ENCODE measurements around the gene ACAT2.
"Not testable (repeated sequence)": the region's sequence is repeated elsewhere in the genome, so short reads cannot be mapped to it uniquely, and the experiment has no call there.

The ACAT2 gene

GRCh38 chr6:159817951-159818739 is 56.3 kb downstream of the ACAT2 start:
- Histone ChIP-seq H3K9me3 (ENCODE audit: control insufficient read depth in 1 of 2, low read length in 2 of 2) (no peaks in the 10 kb centered on the region), H3K27ac (ENCODE audit: low read length) (no peak overlapping the region), H3K4me3 (ENCODE audit: low read depth in 1 of 2, low read length in 2 of 2) (no peak overlapping the region), H3K4me1 (ENCODE audit: control insufficient read depth in 1 of 2, insufficient read depth in 2 of 2, low read length in 2 of 2) (no peaks in the 10 kb centered on the region), H3K36me3 (ENCODE audit: control insufficient read depth in 1 of 2, insufficient read depth in 2 of 2, low read length in 2 of 2) (peaks cover 0 to 3% of the 10 kb centered on the region in 2 donors), H3K27me3 (ENCODE audit: low read depth, low read length) (no peaks in the 10 kb centered on the region)

- H3K27me3 ChIP-seq (ENCODE audit: low read depth, low read length), result no peaks in the 10 kb centered on the region
- H3K4me1 ChIP-seq (ENCODE audit: control insufficient read depth in 1 of 2, insufficient read depth in 2 of 2, low read length in 2 of 2), result no peaks in the 10 kb centered on the region
- H3K36me3 ChIP-seq (ENCODE audit: control insufficient read depth in 1 of 2, insufficient read depth in 2 of 2, low read length in 2 of 2), result peaks cover 0 to 3% of the 10 kb centered on the region in 2 donors
- H3K4me3 ChIP-seq (ENCODE audit: low read depth in 1 of 2, low read length in 2 of 2), result no peak overlapping the region
- H3K9me3 ChIP-seq (ENCODE audit: control insufficient read depth in 1 of 2, low read length in 2 of 2), result no peaks in the 10 kb centered on the region
- no peak overlapping the region for H3K27ac ChIP-seq (ENCODE audit: low read length)
These were observed 57.3 kb downstream of the ACAT2 start for GRCh38 chr6:159819098-159819497.

- Histone ChIP-seq H3K4me1 (ENCODE audit: control insufficient read depth in 1 of 2, insufficient read depth in 2 of 2, low read length in 2 of 2) (no peaks in the 10 kb centered on the region), H3K9me3 (ENCODE audit: control insufficient read depth in 1 of 2, low read length in 2 of 2) (no peaks in the 10 kb centered on the region), H3K27me3 (ENCODE audit: low read depth, low read length) (no peaks in the 10 kb centered on the region), H3K36me3 (ENCODE audit: control insufficient read depth in 1 of 2, insufficient read depth in 2 of 2, low read length in 2 of 2) (no peaks in the 10 kb centered on the region), H3K4me3 (ENCODE audit: low read depth in 1 of 2, low read length in 2 of 2) (no peak overlapping the region), H3K27ac (ENCODE audit: low read length) (no peak overlapping the region)
These were observed 58.2 kb downstream of the ACAT2 start for GRCh38 chr6:159819932-159820640.

- Histone ChIP-seq H3K4me1 (ENCODE audit: control insufficient read depth in 1 of 2, insufficient read depth in 2 of 2, low read length in 2 of 2) (no peaks in the 10 kb centered on the region), H3K4me3 (ENCODE audit: low read depth in 1 of 2, low read length in 2 of 2) (no peak overlapping the region), H3K36me3 (ENCODE audit: control insufficient read depth in 1 of 2, insufficient read depth in 2 of 2, low read length in 2 of 2) (no peaks in the 10 kb centered on the region), H3K27me3 (ENCODE audit: low read depth, low read length) (no peaks in the 10 kb centered on the region), H3K27ac (ENCODE audit: low read length) (no peak overlapping the region), H3K9me3 (ENCODE audit: control insufficient read depth in 1 of 2, low read length in 2 of 2) (no peaks in the 10 kb centered on the region)
These were observed 59.3 kb downstream of the ACAT2 start for GRCh38 chr6:159821122-159821521.

- no peaks in the 10 kb centered on the region for H3K36me3 ChIP-seq (ENCODE audit: control insufficient read depth in 1 of 2, insufficient read depth in 2 of 2, low read length in 2 of 2)
- H3K27me3 ChIP-seq (ENCODE audit: low read depth, low read length), result no peaks in the 10 kb centered on the region
- H3K4me3 ChIP-seq (ENCODE audit: low read depth in 1 of 2, low read length in 2 of 2), result no peak overlapping the region
- no peak overlapping the region for H3K27ac ChIP-seq (ENCODE audit: low read length)
- H3K9me3 ChIP-seq (ENCODE audit: control insufficient read depth in 1 of 2, low read length in 2 of 2), result no peaks in the 10 kb centered on the region
- no peaks in the 10 kb centered on the region for H3K4me1 ChIP-seq (ENCODE audit: control insufficient read depth in 1 of 2, insufficient read depth in 2 of 2, low read length in 2 of 2)
These were observed 59.9 kb downstream of the ACAT2 start for GRCh38 chr6:159821726-159822125.

GRCh38 chr6:159823953-159824352 is 62.1 kb downstream of the ACAT2 start:
- H3K9me3 ChIP-seq (ENCODE audit: control insufficient read depth in 1 of 2, low read length in 2 of 2), result no peaks in the 10 kb centered on the region
- H3K4me3 ChIP-seq (ENCODE audit: low read depth in 1 of 2, low read length in 2 of 2), result no peak overlapping the region
- H3K36me3 ChIP-seq (ENCODE audit: control insufficient read depth in 1 of 2, insufficient read depth in 2 of 2, low read length in 2 of 2), result no peaks in the 10 kb centered on the region
- no peaks in the 10 kb centered on the region for H3K27me3 ChIP-seq (ENCODE audit: low read depth, low read length)
- no peak overlapping the region for H3K27ac ChIP-seq (ENCODE audit: low read length)
- no peaks in the 10 kb centered on the region for H3K4me1 ChIP-seq (ENCODE audit: control insufficient read depth in 1 of 2, insufficient read depth in 2 of 2, low read length in 2 of 2)

- not testable (repeated sequence) for H3K4me3 ChIP-seq (ENCODE audit: low read depth in 1 of 2, low read length in 2 of 2); H3K4me1 ChIP-seq (ENCODE audit: control insufficient read depth in 1 of 2, insufficient read depth in 2 of 2, low read length in 2 of 2); H3K9me3 ChIP-seq (ENCODE audit: control insufficient read depth in 1 of 2, low read length in 2 of 2); H3K36me3 ChIP-seq (ENCODE audit: control insufficient read depth in 1 of 2, insufficient read depth in 2 of 2, low read length in 2 of 2); H3K27ac ChIP-seq (ENCODE audit: low read length); H3K27me3 ChIP-seq (ENCODE audit: low read depth, low read length)
These were observed 62.8 kb downstream of the ACAT2 start for GRCh38 chr6:159824690-159825089.

GRCh38 chr6:159826004-159826403 is 64.2 kb downstream of the ACAT2 start:
- H3K27me3 ChIP-seq (ENCODE audit: low read depth, low read length), result no peaks in the 10 kb centered on the region
- no peak overlapping the region for H3K4me3 ChIP-seq (ENCODE audit: low read depth in 1 of 2, low read length in 2 of 2)
- H3K4me1 ChIP-seq (ENCODE audit: control insufficient read depth in 1 of 2, insufficient read depth in 2 of 2, low read length in 2 of 2), result no peaks in the 10 kb centered on the region
- no peaks in the 10 kb centered on the region for H3K36me3 ChIP-seq (ENCODE audit: control insufficient read depth in 1 of 2, insufficient read depth in 2 of 2, low read length in 2 of 2)
- H3K27ac ChIP-seq (ENCODE audit: low read length), result no peak overlapping the region
- no peaks in the 10 kb centered on the region for H3K9me3 ChIP-seq (ENCODE audit: control insufficient read depth in 1 of 2, low read length in 2 of 2)

- Histone ChIP-seq H3K4me1 (ENCODE audit: control insufficient read depth in 1 of 2, insufficient read depth in 2 of 2, low read length in 2 of 2) (no peaks in the 10 kb centered on the region), H3K27me3 (ENCODE audit: low read depth, low read length) (no peaks in the 10 kb centered on the region), H3K36me3 (ENCODE audit: control insufficient read depth in 1 of 2, insufficient read depth in 2 of 2, low read length in 2 of 2) (no peaks in the 10 kb centered on the region), H3K4me3 (ENCODE audit: low read depth in 1 of 2, low read length in 2 of 2) (no peak overlapping the region), H3K9me3 (ENCODE audit: control insufficient read depth in 1 of 2, low read length in 2 of 2) (no peaks in the 10 kb centered on the region), H3K27ac (ENCODE audit: low read length) (no peak overlapping the region)
These were observed 65.3 kb downstream of the ACAT2 start for GRCh38 chr6:159826968-159827647.

GRCh38 chr6:159828074-159828473 is 66.2 kb downstream of the ACAT2 start:
- Histone ChIP-seq H3K27me3 (ENCODE audit: low read depth, low read length) (no peaks in the 10 kb centered on the region), H3K4me3 (ENCODE audit: low read depth in 1 of 2, low read length in 2 of 2) (no peak overlapping the region)

More at GRCh38 chr6:159828074-159828473, 66.2 kb downstream of the ACAT2 start:
- Histone ChIP-seq H3K9me3 (ENCODE audit: control insufficient read depth in 1 of 2, low read length in 2 of 2) (no peaks in the 10 kb centered on the region), H3K36me3 (ENCODE audit: control insufficient read depth in 1 of 2, insufficient read depth in 2 of 2, low read length in 2 of 2) (no peaks in the 10 kb centered on the region), H3K4me1 (ENCODE audit: control insufficient read depth in 1 of 2, insufficient read depth in 2 of 2, low read length in 2 of 2) (no peaks in the 10 kb centered on the region), H3K27ac (ENCODE audit: low read length) (no peak overlapping the region)

Measured in muscle layer of duodenum (tissue), 2 donors.